Peyer's patch (tissue), 4 donors: ENCODE data around the gene PDPN.

Experiments
- CTCF ChIP-seq, 6 experiments: fragments of 450-650 bp in 4 of 6; fragments of 200-600 bp in 2 of 6; sonication (generic) in 1 of 6; IDR thresholded peaks; one replicate each; pipeline ENCODE4 v1.5.1; 2017 to 2019; ENCODE audit warnings: antibody characterized with exemption in 6 of 6, mild to moderate bottlenecking in 3 of 6, moderate library complexity in 1 of 6
- POLR2A ChIP-seq, 2 donors: fragments of 450-650 bp; IDR thresholded peaks; one replicate each; pipeline ENCODE4 v1.5.1; 2017; ENCODE audit warnings: antibody characterized with exemption in 2 of 2, mild to moderate bottlenecking in 2 of 2, moderate library complexity in 2 of 2

GRCh38 chr1:13549021-13549420 lies 34.6 kb upstream of the PDPN start:
- no peak for TF ChIP-seq CTCF (IDR thresholded peaks at IDR 0.05)
- no peak for TF ChIP-seq POLR2A (IDR thresholded peaks at IDR 0.05)
